BJ (cell line): ENCODE measurements around the gene WDR54. TPM values are rescaled to one million over a fixed set of nuclear protein-coding genes. Genes with fewer than 3 reads are reported as not detected.

Experiments
- CTCF ChIA-PET: fragments of 350-600 bp; formaldehyde crosslinking; extraction: SDS; loops from one replicate; lab custom pipeline; 2021; ENCODE audit warnings: antibody characterized with exemption, inconsistent platforms; lab: Yijun Ruan, JAX
- POLR2A ChIA-PET: fragments of 300-600 bp; sonication (Branson Sonifier 250); formaldehyde crosslinking; extraction: SDS; loops from one replicate; lab custom pipeline; 2021; ENCODE audit warnings: antibody characterized with exemption; lab: Charles Lee
- DNase-seq: peaks from one replicate; pipeline ENCODE4 v3.0.0-alpha.2; 2011; ENCODE audit warnings: low read depth
- H3K27me3 ChIP-seq: 2 replicates; pipeline ENCODE4 v1.6.0; 2011; ENCODE audit warnings: low read length; ENCODE audit not compliant: control insufficient read depth, insufficient read depth
- H3K36me3 ChIP-seq: 2 replicates; pipeline ENCODE4 v1.5.1; 2011; ENCODE audit warnings: low read length; ENCODE audit not compliant: control insufficient read depth, insufficient read depth
- H3K4me3 ChIP-seq: 2 replicates; pipeline ENCODE4 v1.5.1; 2011; ENCODE audit warnings: low read depth, mild to moderate bottlenecking, control low read depth, low read length
- polyA minus RNA-seq: library from RNA; depleted of rRNA, polyadenylated mRNA; stranded (reverse); fragments of >200 nt; gene quantifications from 2 replicates; pipeline ENCODE4 v1.2.3, GENCODE V29; 2011; rRNA and poly(A)+ RNA removed
- polyA plus RNA-seq: library from polyadenylated mRNA; depleted of rRNA; stranded (reverse); fragments of >200 nt; gene quantifications from 2 replicates; pipeline ENCODE4 v1.2.3, GENCODE V29; 2011; rRNA removed
- TF ChIP-seq, protein P1 (sequence below): IDR thresholded peaks from 2 replicates; pipeline ENCODE4 v1.5.1; 2011; ENCODE audit warnings: low read depth, mild to moderate bottlenecking, control low read depth, inconsistent platforms, low read length, moderate library complexity; ENCODE audit not compliant: insufficient read depth

WDR54 gene, protein sequence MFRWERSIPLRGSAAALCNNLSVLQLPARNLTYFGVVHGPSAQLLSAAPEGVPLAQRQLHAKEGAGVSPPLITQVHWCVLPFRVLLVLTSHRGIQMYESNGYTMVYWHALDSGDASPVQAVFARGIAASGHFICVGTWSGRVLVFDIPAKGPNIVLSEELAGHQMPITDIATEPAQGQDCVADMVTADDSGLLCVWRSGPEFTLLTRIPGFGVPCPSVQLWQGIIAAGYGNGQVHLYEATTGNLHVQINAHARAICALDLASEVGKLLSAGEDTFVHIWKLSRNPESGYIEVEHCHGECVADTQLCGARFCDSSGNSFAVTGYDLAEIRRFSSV
- polyA plus RNA-seq = 26.0 and 42.9 TPM in 2 replicates
- 33.8 and 54.6 TPM in 2 replicates for polyA minus RNA-seq

DNA sequence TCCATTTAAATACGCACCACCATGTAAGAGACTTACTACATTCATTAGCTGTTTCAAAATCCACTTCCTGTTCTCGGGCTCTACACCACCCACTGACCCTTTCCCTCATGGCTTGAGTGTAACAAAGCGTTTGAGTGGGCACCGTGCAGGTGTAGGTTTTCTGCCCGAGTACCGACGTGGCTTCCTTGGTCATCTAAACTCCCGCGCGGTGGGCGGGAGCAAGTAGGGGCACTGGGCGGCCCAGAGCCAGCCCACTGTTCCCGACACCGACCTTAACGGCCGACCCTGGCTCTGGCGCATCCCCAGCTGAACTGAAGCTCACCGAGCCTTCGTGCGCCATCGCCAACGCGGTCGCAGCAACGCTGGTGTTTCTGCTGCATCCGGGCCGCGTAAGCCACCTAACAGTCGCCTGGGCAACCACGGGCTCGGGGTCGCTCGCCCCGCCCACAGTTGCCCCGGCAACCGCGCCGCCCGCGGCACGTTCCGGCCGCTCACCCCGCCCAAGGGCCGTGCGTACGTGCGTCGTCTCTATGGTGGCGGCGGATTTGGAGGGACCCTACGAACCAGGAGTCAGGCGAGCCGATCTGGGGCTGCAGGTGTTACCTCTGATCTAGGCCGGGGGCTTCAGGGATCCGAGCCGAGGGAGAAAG is at the start of gene WDR54, which contains the start of gene C2orf81:
WDR54 (plus strand) TSS at position 510 of the 650 bp plus-strand sequence. CDS start 424 bp downstream, outside the sequence.
C2orf81 (minus strand) TSS at position 399 of the 650 bp plus-strand sequence; CDS start at position 340, 59 bp downstream.
- H3K36me3 ChIP-seq = peaks cover 6% of the 10 kb centered on the region
- TF ChIP-seq, protein P1, sequence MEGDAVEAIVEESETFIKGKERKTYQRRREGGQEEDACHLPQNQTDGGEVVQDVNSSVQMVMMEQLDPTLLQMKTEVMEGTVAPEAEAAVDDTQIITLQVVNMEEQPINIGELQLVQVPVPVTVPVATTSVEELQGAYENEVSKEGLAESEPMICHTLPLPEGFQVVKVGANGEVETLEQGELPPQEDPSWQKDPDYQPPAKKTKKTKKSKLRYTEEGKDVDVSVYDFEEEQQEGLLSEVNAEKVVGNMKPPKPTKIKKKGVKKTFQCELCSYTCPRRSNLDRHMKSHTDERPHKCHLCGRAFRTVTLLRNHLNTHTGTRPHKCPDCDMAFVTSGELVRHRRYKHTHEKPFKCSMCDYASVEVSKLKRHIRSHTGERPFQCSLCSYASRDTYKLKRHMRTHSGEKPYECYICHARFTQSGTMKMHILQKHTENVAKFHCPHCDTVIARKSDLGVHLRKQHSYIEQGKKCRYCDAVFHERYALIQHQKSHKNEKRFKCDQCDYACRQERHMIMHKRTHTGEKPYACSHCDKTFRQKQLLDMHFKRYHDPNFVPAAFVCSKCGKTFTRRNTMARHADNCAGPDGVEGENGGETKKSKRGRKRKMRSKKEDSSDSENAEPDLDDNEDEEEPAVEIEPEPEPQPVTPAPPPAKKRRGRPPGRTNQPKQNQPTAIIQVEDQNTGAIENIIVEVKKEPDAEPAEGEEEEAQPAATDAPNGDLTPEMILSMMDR = no peak
- POLR2A ChIA-PET = interaction anchor here (0.7 kb wide), 1 partner anchor 86 kb away, joined by 3 read pairs; no protein-coding TSS in a partner anchor

DNA sequence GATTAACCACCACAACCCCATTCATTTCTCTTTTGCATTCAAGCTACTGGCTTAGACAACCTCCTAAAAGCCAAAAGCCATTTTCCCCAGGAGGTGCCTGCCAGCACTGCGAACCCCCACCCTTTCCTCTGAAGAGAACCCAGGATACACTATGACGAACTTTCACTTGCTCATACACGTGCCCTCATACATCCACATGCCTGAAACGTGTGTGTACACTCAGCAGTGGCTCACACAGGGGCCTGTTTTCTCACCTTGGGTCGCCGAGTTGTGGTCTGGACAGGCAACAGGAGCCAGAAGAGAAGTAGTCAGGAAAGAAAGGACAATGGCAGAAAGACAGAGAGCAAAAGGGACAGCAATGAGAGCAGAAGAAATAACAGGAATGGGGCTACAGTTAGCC is 48.9 kb upstream of the WDR54 start:
- POLR2A ChIA-PET = no interaction called here
- TF ChIP-seq, protein P1 = no peak
- no peak overlapping the region for H3K4me3 ChIP-seq
- H3K36me3 ChIP-seq = peaks cover 35% of the 10 kb centered on the region
- DNase-seq = no peak
- H3K27me3 ChIP-seq = no peaks in the 10 kb centered on the region
- CTCF ChIA-PET = interaction anchor here (1.4 kb wide), 1 partner anchor 19 kb away, joined by 3 read pairs; no protein-coding TSS in a partner anchor

More for the DNA sequence above, at the start of gene WDR54, which contains the start of gene C2orf81:
- CTCF ChIA-PET = interaction anchor here (1.1 kb wide), 1 partner anchor 30 kb away, joined by 3 read pairs; no protein-coding TSS in a partner anchor
- DNase-seq = peak; percentile 35
- peak within 1 kb of the TSS; percentile 55 for H3K4me3 ChIP-seq
- no peaks in the 10 kb centered on the region for H3K27me3 ChIP-seq

DNA sequence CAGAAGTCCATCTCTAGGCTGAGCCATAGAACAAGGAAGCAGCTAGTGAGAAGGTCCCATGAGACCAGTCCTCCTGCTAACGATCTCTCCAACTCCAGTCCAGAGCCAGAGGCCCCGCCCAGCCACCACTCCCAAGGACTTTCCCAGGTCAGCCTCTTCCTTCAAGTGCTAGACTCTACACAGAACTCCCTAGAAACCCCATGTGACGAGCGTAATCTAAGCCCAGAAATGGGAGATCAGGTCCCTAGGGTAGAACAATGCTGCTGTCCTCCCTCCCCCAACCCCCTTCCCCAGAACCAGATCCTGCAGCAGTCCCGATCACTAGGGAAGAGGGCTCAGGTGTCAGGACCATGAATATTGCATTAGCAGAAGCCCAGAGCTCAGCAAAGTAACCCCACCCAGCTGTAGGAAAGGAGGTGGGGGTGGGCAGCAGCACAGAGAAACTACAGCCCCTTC is 48.3 kb upstream of the WDR54 start:
- no peak for DNase-seq
- ChIA-PET POLR2A (no interaction called here), CTCF (interaction anchor here (1.4 kb wide), 1 partner anchor 18 kb away, joined by 3 read pairs; no protein-coding TSS in a partner anchor)
- Histone ChIP-seq H3K36me3 (peaks cover 29% of the 10 kb centered on the region), H3K4me3 (no peak overlapping the region), H3K27me3 (no peaks in the 10 kb centered on the region)
- TF ChIP-seq, protein P1 = no peak

DNA sequence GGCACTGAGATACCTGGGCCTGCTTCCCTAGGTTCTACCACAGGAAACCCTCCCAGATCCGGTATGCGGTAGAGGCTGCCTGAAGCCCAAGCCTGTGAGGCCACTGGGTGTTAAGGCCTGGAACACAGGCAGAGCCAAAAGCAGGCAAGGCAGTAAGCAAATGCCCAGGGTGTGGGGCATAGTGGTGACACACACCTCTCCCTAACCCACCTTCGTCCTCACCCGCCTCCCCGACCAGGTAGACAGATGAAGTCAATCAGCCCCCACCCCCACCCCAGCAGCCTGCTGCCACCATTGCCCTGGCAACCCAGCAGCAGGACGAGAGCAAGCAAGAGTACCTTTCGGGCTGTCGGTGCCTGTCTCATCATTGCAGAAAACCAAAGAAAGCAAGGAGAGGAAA is 47.5 kb upstream of the WDR54 start:
- DNase-seq = no peak
- no peaks in the 10 kb centered on the region for H3K27me3 ChIP-seq
- H3K36me3 ChIP-seq = peaks cover 23% of the 10 kb centered on the region
- TF ChIP-seq, protein P1 = no peak
- CTCF ChIA-PET = interaction anchor here (1.5 kb wide), 1 partner anchor 39 kb away, joined by 5 read pairs; no protein-coding TSS in a partner anchor
- peak overlapping the region; percentile 10 for H3K4me3 ChIP-seq
- POLR2A ChIA-PET = no interaction called here
